Fibroblast of lung (primary cell): ENCODE measurements around the gene SH2D5.

Experiments used
- EZH2 ChIP-seq: IDR thresholded peaks from 2 replicates; pipeline ENCODE4 v1.5.1; 2012; ENCODE audit warnings: low read length, control low read depth, mild to moderate bottlenecking; ENCODE audit errors: missing control alignments
- TF ChIP-seq, protein P1 (sequence below), 2 donors: IDR thresholded peaks in 1 of 2; conservative IDR thresholded peaks in 1 of 2; 1 replicate in 1 of 2; 2 replicates in 1 of 2; pipeline ENCODE4 v1.5.1; 2011 to 2012; ENCODE audit warnings: low read length in 2 of 2, control low read depth in 1 of 2, inconsistent platforms in 1 of 2, low read depth in 1 of 2, mild to moderate bottlenecking in 1 of 2

GRCh38 chr1:20716232-20716631 is 16.3 kb downstream of the SH2D5 start:
- TF ChIP-seq, protein P1, sequence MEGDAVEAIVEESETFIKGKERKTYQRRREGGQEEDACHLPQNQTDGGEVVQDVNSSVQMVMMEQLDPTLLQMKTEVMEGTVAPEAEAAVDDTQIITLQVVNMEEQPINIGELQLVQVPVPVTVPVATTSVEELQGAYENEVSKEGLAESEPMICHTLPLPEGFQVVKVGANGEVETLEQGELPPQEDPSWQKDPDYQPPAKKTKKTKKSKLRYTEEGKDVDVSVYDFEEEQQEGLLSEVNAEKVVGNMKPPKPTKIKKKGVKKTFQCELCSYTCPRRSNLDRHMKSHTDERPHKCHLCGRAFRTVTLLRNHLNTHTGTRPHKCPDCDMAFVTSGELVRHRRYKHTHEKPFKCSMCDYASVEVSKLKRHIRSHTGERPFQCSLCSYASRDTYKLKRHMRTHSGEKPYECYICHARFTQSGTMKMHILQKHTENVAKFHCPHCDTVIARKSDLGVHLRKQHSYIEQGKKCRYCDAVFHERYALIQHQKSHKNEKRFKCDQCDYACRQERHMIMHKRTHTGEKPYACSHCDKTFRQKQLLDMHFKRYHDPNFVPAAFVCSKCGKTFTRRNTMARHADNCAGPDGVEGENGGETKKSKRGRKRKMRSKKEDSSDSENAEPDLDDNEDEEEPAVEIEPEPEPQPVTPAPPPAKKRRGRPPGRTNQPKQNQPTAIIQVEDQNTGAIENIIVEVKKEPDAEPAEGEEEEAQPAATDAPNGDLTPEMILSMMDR (conservative IDR thresholded peaks at IDR 0.05 in 1 of 2, IDR thresholded peaks at IDR 0.05 in 1 of 2; ENCODE audit: low read depth in 1 of 2, low read length in 2 of 2): no peak
- TF ChIP-seq EZH2: no peak
